Skeletal muscle tissue (tissue), 4 donors: Measurements from ENCODE around the gene CYP2A6. TPM values are rescaled to one million over a fixed set of nuclear protein-coding genes. Genes with fewer than 3 reads are reported as not detected.
"Not testable (repeated sequence)": the region's sequence is repeated elsewhere in the genome, so short reads cannot be mapped to it uniquely, and the experiment has no call there.

ENCODE experiments used
- H3K27ac ChIP-seq: one replicate; pipeline ENCODE4 v1.7.0; 2013; ENCODE audit warnings: mild to moderate bottlenecking, low read depth, low read length, inconsistent platforms
- H3K27me3 ChIP-seq, 3 donors: one replicate each; pipeline ENCODE4 v1.7.0; 2013; ENCODE audit warnings: low read length in 3 of 3; ENCODE audit not compliant: control insufficient read depth in 3 of 3, insufficient read depth in 3 of 3
- H3K36me3 ChIP-seq, 3 donors: one replicate each; pipeline ENCODE4 v1.7.0; 2013; ENCODE audit warnings: low read length in 3 of 3; ENCODE audit not compliant: control insufficient read depth in 3 of 3, insufficient read depth in 3 of 3
- H3K4me1 ChIP-seq, 3 donors: one replicate each; pipeline ENCODE4 v1.7.0; 2013; ENCODE audit warnings: low read length in 3 of 3, mild to moderate bottlenecking in 3 of 3; ENCODE audit not compliant: control insufficient read depth in 3 of 3, insufficient read depth in 3 of 3
- H3K4me3 ChIP-seq, 3 donors: one replicate each; pipeline ENCODE4 v1.7.0; 2013; ENCODE audit warnings: low read length in 3 of 3
- H3K9ac ChIP-seq, 3 donors: one replicate each; pipeline ENCODE4 v1.7.0; 2013; ENCODE audit warnings: low read length in 3 of 3, mild to moderate bottlenecking in 3 of 3, moderate library complexity in 2 of 3, low read depth in 1 of 3
- H3K9me3 ChIP-seq, 3 donors: one replicate each; pipeline ENCODE4 v1.7.0; 2013; ENCODE audit warnings: low read length in 3 of 3; ENCODE audit not compliant: control insufficient read depth in 3 of 3
- total RNA-seq: library from RNA; depleted of rRNA; stranded (reverse); fragments of >200 nt; gene quantifications from one replicate; pipeline ENCODE4 v1.2.3, GENCODE V29; 2014
- donor health status: Osteomylitis.

CYP2A6 gene
- not detected for total RNA-seq

- H3K27me3 ChIP-seq: peaks cover 2 to 13% (median 5%) of the 10 kb centered on the region in 3 donors
- not testable (repeated sequence) for H3K4me1 ChIP-seq, H3K4me3 ChIP-seq, H3K9ac ChIP-seq, H3K36me3 ChIP-seq, H3K27ac ChIP-seq, H3K9me3 ChIP-seq
Observed at GRCh38 chr19:40850277-40850676, at the start of gene CYP2A6. Gene CYP2A6 (minus strand): TSS chr19:40850447. CDS start chr19:40850426, 21 bp downstream.

GRCh38 chr19:40899964-40900363 lies 49.7 kb upstream of the CYP2A6 start:
- not testable (repeated sequence) for H3K4me1 ChIP-seq, H3K9ac ChIP-seq, H3K9me3 ChIP-seq, H3K27ac ChIP-seq, H3K4me3 ChIP-seq, H3K36me3 ChIP-seq, H3K27me3 ChIP-seq

GRCh38 chr19:40896843-40897789 lies 46.9 kb upstream of the CYP2A6 start:
- not testable (repeated sequence) for H3K27ac ChIP-seq, H3K9ac ChIP-seq, H3K27me3 ChIP-seq, H3K36me3 ChIP-seq, H3K9me3 ChIP-seq, H3K4me3 ChIP-seq, H3K4me1 ChIP-seq

- H3K27me3 ChIP-seq: peaks cover 0 to 2% (median 0%) of the 10 kb centered on the region in 3 donors
- H3K27ac ChIP-seq: no peak overlapping the region
- H3K4me1 ChIP-seq: no peaks in the 10 kb centered on the region
- no peaks in the 10 kb centered on the region for H3K9me3 ChIP-seq
- H3K36me3 ChIP-seq: no peaks in the 10 kb centered on the region
- H3K4me3 ChIP-seq: no peak overlapping the region
- no peak overlapping the region for H3K9ac ChIP-seq
Observed at GRCh38 chr19:40896418-40896796, 46.2 kb upstream of the CYP2A6 start.

GRCh38 chr19:40893112-40893511 lies 42.9 kb upstream of the CYP2A6 start:
- H3K9me3 ChIP-seq: no peaks in the 10 kb centered on the region
- H3K4me3 ChIP-seq: no peak overlapping the region
- H3K4me1 ChIP-seq: no peaks in the 10 kb centered on the region
- no peaks in the 10 kb centered on the region for H3K36me3 ChIP-seq
- no peak overlapping the region for H3K9ac ChIP-seq
- peaks cover 0 to 2% (median 0%) of the 10 kb centered on the region in 3 donors for H3K27me3 ChIP-seq
- H3K27ac ChIP-seq: no peak overlapping the region

GRCh38 chr19:40889366-40889765 lies 39.1 kb upstream of the CYP2A6 start:
- Histone ChIP-seq H3K27ac (no peak overlapping the region), H3K27me3 (peaks cover 0 to 2% (median 0%) of the 10 kb centered on the region in 3 donors), H3K4me3 (no peak overlapping the region)

GRCh38 chr19:40888191-40888590 lies 37.9 kb upstream of the CYP2A6 start:
- no peak overlapping the region for H3K4me3 ChIP-seq
- no peak overlapping the region for H3K27ac ChIP-seq
- H3K27me3 ChIP-seq: peaks cover 0 to 2% (median 0%) of the 10 kb centered on the region in 3 donors
- H3K36me3 ChIP-seq: no peaks in the 10 kb centered on the region
- no peaks in the 10 kb centered on the region for H3K4me1 ChIP-seq
- H3K9ac ChIP-seq: no peak overlapping the region
- H3K9me3 ChIP-seq: no peaks in the 10 kb centered on the region

More at GRCh38 chr19:40889366-40889765, 39.1 kb upstream of the CYP2A6 start:
- Histone ChIP-seq H3K9ac (no peak overlapping the region), H3K36me3 (no peaks in the 10 kb centered on the region), H3K9me3 (no peaks in the 10 kb centered on the region), H3K4me1 (no peaks in the 10 kb centered on the region)

- not testable (repeated sequence) for H3K4me1 ChIP-seq, H3K4me3 ChIP-seq, H3K36me3 ChIP-seq, H3K27ac ChIP-seq, H3K9ac ChIP-seq, H3K27me3 ChIP-seq, H3K9me3 ChIP-seq
Observed at GRCh38 chr19:40884187-40884931, 34.1 kb upstream of the CYP2A6 start.

- not testable (repeated sequence) for H3K4me3 ChIP-seq, H3K27me3 ChIP-seq, H3K9me3 ChIP-seq, H3K9ac ChIP-seq, H3K36me3 ChIP-seq, H3K27ac ChIP-seq, H3K4me1 ChIP-seq
Observed at GRCh38 chr19:40882062-40882461, 31.8 kb upstream of the CYP2A6 start, which contains the start of gene CYP2A7. Gene CYP2A7 (minus strand): TSS chr19:40882231. CDS start chr19:40882210, 21 bp downstream.

GRCh38 chr19:40879349-40879748 lies 29.1 kb upstream of the CYP2A6 start:
- H3K9ac ChIP-seq, H3K9me3 ChIP-seq, H3K27ac ChIP-seq, H3K4me3 ChIP-seq, H3K4me1 ChIP-seq, H3K36me3 ChIP-seq, H3K27me3 ChIP-seq: not testable (repeated sequence)
